Right hindlimb (tissue), 1 donor: ENCODE data around the gene PDGFC.
A peak's percentile ranks its signal among the peaks of the same experiment; 100 is the strongest.

Source experiments
- DNase-seq: peaks from one replicate; pipeline ENCODE4 v3.0.0-alpha.2; 2018

The PDGFC gene

DNA sequence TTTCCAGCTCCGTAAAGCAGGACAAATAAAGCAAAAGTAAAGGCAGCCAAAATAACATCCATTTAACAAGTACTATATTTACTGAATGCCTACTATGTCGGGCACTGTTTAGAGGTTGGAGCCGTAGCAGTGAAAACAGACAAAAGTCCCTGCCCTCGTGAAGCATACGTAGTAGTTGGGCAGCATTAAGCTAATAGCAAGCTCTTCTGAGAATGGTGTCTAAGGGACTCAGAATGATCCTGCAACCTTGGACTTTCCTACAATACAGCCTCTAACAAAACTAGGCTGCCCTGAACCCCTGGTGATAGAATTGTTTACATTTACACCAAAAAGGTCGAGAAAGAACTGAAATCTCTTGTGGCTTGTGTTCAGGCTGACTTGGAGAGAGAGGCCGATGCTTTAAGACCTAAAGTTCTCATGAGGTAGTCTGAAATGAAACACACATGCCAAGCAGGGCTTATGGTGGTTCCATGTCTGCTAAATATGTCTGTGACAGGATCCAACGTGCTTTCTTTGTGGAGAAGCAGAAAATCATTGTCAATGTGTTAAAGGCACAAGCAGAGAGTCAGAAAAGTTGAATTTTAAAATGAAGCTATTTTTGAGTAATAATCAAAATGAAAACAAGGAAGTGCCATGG, 898 bp upstream of the PDGFC start:
- DNase-seq, result no peak

DNA sequence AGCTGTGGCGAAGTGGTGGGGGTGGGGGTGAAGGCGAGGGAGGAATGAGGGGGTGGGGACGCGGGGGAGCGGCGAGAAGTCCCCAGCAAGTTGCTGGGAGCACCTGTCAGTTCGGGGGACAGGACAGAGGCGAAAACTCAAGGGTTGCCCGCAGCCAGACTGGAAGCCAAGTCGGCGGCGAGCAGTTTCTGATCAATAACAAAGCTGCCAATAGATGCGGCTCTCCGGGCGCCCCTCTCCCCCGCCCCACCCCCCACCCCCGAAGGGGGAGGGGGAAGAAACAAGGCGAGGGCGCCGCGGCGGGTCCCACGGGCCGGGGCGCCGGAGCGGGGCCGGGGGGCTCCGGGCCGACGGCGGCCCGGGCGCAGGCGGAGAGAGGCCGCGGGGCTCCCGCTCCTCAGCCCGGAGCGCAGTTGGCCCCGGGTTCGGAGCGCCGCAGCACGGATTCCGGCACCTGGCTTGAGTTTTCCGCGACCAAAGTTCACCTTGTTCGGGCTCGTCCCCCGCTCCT, 379 bp downstream of the PDGFC start:
- peak; percentile 61 for DNase-seq

DNA sequence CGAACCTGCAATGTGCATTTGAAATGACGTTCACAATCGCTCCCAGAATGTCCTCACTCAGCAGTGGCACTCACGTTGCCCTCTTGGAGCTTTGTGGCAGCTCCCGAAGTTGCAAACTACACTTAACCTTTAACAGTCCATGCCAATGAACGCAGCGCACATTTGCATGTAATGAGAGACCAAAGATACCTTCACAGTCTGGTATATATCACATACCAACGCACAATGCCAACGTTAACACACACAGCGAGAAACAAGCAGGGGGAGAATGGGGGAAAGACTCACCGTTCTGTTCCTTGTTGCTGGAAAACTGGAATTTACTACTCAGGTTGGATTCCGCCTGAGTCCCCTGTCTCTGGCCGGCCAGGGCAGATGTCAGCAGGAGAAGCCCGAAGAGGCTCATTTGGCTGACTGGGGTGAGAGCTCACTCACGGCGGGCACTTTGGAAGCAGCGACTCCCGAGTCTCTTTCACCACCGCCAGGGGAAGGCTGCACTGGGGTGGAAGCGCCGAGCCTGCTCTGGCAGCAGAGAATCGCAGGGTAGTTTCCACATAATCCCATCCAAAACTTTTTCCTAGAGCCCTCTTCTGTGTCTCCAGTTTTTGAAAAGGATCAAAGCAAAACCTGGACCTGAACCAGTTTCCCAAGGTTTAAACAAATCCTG, 966 bp downstream of the PDGFC start:
- peak; percentile 69 for DNase-seq

DNA sequence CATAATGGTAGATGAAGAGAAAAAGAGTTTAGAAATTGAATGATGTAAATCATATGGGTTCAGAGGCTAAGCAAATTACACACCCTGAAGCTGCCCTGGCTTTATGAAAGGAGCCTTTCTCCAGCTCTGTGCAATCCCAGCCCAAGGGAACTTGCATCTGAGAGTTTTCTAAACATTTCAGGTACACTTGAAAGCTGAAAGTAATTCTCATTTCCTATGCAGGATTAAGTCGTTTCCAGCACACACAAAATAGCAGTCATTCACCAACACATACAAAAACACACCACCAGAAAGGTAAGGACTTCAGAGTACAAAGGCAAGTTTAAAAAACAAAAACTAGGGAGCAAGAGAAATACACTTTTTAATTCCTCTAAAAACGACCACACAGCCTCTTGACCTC, 1.7 kb downstream of the PDGFC start:
- DNase-seq, result no peak

DNA sequence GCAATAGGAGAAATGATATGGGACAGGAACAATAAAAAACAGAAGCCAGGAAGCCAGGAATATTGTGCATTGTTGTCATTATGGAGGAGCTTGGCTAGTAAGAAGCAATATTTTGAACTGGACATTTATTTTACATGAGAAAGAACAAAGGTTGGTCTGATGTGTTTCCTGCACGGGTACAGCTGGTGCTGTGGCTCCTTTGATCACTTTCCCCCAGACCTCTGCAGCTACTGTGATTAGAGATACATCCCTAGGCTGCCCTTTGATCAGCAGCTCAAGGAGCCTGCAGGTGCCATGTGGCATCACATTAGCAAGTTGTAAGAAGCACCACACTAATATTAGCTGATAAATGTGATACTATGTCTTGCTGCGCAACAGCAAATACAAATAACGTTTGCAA, 2.5 kb downstream of the PDGFC start:
- no peak for DNase-seq

DNA sequence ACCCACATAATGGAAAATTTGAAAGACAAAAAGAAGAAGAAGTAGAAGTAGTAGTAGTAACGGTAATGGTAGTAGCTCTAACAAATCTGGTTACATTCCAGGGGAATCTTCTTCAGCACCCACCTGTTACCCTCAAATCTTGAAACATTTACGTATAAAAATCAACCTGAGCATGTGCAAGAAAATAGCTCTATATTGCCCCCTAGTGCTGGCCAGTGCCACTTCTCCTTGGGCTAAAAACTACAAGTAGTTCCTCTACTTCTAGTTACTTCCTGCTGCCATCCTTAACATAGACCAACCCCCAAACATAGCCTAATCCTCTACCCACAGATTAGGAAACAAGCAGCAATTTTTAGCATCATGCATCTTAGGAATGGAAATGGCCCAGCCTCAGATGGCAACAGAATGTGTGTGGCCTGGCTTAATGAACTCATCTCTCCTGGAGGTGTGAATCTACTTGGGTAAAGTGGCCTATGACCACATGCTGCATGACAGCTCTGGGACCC, 3.1 kb downstream of the PDGFC start:
- DNase-seq, result peak; percentile 72

DNA sequence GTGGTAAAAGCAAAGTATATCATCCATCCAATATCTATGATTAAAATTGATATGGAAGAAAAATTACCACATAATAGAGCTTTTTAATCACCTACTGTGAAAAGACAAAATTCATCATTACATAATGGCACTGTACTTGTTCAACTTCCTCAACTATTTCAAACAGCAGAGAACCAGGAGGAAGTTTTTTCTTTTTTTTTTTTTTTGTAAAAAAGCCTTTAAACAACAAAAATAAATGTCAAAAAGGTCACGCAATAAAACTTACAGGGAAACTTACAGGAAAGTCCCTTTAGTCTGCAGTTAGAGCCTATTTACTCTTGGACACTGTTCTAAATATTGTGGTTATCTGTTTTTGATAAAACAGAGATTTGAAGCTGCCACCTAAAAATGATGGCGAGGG, 4.8 kb downstream of the PDGFC start:
- no peak for DNase-seq

DNA sequence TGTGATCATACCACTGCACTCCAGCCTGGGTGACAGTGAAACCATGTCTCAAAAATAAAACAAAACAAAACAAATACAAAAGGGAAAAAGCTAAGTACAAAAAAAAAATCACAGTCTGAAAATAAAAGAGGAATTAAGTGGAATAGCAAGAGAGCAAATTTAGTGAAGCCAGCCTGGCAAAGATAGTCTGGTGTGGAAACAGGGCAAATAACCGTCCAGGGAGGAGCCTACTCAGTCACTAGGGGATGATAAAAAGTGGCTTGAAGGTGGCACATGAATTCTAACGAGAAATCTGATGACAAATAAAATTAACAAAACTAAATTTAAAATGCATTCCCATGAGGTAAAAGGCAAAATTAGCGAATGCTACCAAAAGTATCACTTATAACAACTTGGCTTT, 8.2 kb downstream of the PDGFC start:
- no peak for DNase-seq

DNA sequence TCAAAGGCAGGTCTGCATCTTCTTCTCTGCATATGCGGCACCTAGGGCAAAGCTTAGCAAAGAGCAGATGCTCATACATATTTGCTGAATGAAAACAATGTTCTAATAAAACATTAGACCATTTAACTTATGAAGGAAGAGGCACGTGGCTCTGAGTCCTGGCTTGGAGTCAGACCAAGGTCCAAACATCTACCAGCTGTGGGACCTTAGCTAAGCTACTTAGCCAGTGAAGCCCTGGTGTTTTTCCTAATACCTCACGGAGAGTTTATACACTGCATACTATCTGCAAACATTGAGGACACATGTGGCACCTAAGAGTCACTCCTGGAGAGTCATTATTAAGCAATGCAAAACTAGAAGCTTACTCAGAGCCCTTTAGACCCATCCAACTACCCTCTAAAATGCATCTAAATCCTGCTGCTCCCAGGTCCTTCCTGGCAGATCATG, 9.0 kb downstream of the PDGFC start:
- DNase-seq, result no peak

DNA sequence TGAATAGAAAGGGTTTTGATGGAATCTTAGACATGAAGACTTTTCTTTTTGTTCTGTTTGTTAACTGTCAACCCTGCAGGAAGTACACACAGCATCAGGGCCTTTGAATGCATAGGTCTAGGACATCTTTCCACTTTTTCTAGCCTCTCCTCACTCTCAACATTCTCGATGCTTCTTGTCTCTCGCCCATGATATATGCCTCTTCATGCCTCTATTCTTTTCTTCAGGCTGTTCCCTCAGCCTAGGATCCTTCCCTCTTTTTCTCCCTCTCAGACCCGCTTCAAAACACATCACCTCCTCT, 9.6 kb downstream of the PDGFC start:
- DNase-seq, result no peak

DNA sequence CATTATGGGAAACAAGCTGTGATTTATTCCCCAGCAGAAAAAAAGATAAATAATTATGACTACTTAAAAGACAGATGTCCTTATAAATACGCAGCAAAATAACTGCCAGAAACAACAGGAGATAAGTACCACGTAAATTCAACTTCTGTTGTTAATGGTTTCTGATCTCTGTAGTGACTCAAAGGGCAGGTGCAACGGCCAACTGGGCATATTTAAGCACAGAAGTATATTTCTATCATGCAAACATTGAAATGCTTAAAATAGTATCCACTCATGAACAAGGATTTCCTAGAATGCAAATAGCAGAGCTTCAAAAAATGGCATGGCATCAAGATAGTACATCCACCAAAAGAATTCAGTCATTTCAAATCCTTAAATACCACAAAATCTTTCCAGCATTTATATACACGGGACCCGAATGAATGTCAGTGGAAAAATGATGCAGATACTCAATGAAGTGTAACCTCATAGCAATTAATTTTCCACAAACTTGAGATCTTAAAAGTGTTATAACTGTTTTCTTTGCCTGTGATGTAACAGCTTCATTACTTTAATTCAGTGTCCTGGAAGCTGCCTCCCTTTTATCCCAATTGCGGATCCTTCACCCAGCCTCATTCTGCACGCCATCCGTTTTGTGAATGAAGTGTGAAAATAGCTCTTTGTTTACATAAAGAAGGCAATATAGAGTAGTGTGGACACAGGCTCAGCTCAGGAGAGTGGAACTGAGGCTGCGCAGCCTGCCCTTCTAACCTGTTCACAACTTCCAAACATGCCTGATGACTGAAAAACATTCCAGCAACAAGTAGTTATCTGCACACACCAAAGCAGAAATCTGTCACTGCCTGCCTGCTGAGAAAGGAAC, 10.2 kb downstream of the PDGFC start:
- DNase-seq, result no peak

DNA sequence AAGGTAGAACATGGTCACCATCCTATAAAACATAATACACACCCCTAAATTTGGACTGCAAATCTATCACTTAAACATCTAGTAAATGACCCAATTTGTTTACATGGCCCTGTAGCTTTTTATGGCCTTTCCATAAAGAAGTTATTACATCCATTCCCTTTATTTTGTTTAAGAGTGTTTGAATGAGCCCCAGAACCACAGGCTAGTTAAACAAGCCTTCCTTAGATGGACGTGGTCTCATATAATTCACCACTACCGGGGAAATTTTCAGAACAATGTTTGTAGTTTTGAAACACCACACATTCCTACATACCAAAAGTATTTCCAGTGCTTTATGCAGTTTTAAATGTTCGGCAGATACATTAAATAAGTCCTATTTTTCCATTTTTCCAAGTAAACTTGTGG, 12.3 kb downstream of the PDGFC start:
- DNase-seq, result no peak

DNA sequence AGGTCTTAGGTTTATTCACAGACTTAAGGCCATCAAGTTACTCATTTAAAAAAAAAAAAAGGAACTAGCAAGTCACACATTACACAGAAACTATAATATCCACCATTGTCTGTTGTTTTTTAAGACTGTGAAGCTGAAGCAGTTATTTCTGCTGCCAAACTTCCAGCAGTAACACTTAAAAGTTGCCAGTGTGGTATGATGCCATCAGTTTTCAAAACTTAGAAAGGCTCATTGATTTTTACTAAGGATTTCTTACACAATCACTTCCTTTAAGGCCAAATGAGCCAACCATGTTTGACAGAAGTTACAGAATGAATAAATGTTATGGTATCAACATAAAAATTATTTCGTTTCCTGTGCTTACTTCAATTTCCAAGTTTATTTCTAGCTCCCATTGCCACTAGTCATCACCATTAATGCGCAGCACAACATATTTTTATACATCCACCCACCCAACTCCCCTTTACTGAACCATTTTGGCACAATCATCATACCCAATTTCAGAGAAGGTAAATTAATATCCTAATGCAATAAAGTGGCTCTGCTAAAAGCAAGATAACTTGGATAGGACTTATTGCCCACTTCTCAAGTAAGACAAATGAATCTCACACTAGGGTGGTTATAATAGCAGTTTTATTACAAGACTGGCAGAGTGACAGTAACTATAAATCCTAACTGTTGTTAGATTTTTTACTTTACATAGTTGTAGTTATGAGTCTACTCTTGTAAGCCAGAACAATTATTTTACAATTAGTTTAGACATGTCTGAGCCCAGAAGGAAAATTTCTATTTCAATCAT, 13.1 kb downstream of the PDGFC start:
- DNase-seq, result no peak

DNA sequence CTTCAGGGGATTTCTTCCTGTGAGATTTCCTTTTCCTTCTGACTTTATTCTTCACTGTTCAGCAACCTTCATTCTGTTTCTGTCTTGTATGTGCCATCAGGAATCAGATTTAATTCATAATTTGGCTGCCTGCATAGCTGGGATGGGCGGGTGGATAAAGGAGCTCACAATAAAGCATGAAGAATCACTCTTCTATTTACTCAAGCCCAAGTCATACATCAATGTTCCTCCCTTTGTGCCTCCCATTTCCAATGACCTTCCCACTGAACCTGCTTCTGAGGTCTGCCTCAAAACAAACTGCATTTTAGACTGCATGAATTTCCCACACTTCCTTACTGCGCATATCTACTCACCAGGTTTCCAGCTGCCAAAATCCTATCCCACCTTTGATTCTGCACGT, 14.0 kb downstream of the PDGFC start:
- DNase-seq, result no peak

DNA sequence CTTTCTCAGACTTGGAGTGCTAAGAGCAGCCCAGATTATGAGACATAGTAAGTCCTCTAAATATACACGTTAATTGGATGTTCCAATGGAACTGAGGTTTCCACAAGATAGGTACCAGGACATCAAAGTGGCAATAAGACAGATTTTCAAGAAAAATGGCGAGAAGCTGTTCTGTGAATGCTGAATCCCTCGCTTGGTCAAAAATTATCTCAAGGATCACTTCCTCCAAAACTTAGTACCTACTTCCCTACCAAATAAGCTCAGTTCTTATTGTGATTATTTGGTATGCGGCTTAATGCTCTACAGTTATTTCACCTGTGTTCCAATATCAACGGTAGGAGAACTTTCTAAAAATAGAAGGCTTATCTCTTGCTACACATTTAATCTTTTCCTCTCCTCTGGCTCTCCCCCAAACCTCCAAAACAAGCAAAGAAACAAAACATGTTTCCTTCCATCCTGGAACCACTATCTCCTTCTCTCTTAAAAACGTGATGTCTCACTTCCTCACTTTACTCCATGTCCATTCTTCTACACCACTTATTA, 14.7 kb downstream of the PDGFC start:
- no peak for DNase-seq

DNA sequence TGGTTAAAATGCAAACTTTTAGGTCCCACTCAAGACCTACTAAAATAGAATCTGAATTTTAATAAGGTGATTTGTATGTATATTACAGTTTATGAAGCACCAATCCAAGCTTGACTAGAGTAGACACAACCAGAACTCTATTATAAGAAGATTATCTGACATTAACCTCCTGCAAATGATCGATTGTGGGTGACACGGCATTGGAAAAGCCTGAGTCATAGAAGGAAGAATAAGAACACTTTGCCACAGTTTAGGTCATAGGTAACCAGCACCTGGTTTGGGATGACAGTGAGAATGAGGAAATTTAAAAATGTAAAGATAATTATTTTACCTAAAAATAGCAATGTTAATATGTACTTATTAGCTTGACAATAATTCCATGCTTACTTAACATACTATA, 15.2 kb downstream of the PDGFC start:
- no peak for DNase-seq

DNA sequence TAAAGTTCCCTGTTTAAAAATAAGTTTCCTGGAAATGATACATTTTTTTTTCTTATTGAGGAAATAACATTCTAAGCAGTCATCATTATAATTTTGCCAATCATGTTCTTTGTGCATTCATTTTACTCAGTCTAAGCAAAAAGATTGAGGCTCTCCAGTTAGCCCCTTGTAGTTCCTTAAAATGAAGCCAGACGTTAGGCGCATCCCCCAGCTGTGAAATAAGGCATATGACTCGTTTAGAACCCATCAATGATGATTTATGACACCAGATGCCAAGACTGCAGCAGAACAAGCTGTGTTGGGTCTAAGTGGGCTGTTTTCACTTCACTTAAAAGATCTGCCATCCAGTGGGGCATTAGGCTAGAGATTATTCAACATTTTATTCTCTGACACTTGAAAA, 17.0 kb downstream of the PDGFC start:
- no peak for DNase-seq

DNA sequence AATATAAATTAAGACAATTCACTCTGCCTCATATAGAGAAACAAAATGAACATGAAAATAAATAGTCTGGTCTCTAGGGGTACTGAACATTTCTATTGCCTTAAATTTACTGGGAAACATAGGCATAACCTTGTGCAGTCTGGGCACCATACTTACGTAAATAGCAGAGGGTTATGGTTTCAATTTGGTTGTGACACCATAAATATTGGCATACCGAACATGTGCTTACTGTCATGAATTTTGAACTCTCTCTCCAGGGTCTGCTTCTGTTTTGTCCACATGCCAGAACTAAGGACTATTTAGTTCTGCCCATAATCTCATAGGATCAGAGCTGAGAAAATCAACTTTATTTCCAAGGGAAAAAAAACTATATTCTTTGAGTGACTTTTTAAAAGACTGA, 17.6 kb downstream of the PDGFC start:
- no peak for DNase-seq

DNA sequence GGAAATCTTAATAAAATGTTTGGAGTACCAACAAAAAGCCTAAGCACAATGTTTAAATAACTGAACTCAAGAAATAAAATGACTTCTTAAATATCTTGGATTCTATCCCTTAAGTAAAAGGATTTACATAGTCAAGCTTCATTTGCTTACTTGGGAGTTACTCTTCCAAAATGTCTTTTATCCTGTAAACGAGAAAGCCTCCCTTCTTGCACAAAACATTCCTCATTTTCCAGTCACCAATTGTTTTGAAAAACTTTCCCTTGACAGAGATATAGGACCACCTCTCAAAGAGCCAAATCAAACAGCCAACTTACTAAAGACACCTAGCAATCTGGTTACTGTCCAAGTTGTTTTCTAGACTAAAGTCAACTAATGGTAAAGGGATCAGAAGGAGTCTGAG, 18.6 kb downstream of the PDGFC start:
- DNase-seq, result no peak

DNA sequence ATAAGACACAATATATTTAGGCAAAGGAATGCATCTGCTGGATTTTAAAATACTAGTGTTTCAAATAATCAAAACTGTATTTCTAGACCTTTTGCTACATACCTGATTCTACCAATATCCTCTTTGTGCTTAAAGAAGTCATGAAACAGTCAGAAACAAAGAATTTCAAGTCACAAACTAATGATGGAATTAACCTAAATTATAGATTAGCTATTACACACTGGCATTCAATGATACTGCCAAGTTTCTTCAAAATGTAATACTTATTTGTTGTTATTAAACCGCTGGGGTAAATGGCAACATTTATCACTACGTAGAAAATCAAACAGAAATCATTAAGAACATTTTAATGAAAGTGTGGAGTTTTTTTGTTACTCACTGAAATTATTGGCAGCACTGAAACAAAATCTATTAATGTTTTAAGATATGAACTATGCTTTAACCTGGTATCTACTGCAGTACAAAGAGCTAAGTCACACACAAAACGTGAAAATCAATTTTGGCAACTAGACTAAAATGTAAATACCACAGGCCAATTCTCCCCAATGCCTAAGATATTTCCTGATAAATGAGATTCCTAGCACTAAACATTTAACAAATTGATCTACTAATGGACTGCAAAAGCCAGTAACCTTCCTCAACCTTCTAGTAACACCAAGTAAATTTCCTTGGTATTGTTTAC, 19.4 kb downstream of the PDGFC start:
- no peak for DNase-seq

DNA sequence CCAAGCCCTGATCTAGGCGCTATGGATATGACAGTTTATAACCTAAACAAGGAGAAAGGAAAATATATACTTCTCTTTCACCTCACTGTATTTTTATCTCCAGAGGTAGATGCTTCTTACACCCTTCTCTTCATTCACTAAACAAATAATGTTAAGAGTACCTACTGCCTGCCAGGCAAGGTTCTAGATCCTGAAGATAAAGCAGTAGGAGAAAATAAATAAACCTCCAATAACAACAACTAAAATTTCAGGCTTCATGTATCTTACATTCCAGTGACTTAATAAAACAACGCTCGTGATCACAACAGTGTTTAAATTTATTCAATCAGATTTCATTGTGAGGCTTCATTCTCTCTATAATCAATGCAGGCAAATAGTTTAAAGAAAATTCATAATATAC, 20.7 kb downstream of the PDGFC start:
- no peak for DNase-seq

DNA sequence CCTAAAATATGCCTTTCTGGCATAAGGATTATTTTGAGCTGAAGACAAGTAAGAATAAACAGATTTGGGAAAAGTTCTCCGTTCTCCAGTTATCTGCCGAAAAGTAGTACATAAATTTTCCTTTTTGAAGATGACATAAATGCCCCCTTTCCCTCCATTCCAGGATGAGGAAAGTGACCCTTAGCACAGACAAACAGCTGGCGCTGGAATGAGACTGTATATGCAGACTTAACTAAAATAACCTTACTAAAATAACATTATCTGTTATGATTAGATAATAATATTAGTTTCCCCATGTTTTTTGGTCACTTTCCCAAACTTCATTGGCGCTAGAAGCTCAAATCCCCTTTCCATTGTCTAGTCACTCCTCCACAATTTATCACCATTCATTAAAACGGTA, 21.5 kb downstream of the PDGFC start:
- no peak for DNase-seq
